Activated CD4-positive, alpha-beta T cell treated with anti-CD3 and anti-CD28 coated beads for 1 hour (primary cell): ENCODE data around the gene MACROH2A1.

Source experiments
- DNase-seq: peaks from one replicate; pipeline ENCODE4 v3.0.0-alpha.2; 2020

The MACROH2A1 gene

GRCh38 chr5:135329066-135329912 lies 69.7 kb downstream of the MACROH2A1 start:
- no peak for DNase-seq

GRCh38 chr5:135328128-135328687 lies 70.8 kb downstream of the MACROH2A1 start:
- DNase-seq, result no peak

GRCh38 chr5:135327429-135328127 lies 71.5 kb downstream of the MACROH2A1 start:
- DNase-seq, result no peak

DNA sequence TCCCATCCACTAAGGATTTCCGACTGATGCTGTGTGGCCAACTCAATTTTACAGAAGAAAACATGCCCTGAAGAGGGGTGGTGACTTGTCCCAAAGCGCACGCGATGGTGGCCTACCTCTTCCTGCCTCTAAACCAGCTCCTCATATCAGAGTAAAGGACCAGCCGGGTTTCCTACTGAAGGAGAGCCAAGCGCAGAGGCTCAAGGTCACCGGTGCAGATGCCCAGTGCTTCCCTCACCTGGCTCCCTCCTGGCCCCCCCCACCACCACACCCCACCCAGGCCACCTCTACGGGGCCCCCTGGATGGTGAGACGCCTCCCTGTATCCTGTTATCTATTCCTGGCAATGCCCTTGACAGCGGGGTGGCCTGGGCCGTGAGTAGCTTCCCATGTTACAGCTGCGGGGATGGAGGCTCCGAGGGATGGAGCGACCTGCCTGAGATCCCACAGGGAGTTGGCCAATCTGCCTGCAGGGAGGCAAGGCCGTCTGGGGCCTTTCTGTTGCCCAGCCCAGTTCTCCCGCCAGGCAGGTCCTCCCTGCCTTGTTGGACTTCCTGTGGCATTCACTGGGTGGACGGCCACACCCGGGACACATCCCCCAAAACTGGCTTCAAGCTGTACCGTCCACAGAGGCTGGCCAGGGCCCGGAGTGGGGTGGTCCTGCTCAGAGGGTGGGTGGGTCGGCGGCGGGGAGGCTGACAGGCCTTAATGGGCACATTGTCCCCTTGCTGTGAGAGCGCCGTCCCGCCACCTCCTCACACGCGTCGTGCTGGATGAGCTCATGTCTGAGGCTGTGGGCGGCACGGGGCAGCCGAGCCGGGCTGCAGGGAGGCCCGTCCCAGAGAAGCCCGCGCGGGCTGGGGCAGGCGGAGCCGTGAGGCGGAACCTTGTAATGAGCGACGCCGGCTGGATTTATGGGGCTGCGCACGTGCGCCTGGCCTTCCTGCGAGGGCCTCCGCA lies 72.5 kb downstream of the MACROH2A1 start:
- no peak for DNase-seq

DNA sequence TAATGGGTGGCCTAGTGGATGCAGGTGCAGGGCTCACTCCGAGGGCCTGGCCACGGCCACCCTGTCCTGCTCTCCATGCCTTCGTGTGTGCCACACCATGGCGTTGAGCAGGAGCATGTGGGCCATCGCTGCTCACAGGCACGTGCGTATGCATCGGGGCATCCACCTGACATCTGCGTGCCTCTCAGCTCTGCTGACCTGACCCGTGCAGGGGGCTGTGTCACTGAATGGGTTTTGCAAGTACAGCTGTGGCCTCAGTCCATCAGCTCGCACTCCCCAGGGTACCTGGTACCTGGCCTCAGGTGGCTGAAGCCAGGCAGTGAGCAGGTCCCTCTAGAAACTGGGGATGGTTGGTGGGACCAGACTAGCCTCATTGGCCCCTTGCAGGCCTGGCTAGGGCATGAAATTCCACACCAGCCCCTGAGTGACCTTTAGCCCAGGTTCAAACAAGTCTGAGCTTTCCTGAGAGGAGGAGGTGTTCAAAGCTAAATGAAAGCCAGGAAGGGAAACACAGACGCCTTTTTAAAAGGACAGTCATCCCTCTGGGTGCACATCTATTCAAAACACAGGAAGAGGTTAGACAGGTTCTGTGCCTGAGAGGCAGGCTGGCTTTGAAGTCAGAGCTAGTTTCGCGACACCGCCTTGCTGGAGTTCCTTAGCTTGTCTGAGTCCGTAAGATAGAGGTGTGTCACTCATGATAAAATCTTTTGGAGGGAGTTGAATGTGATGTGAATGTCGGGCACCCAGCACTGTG lies 74.0 kb downstream of the MACROH2A1 start:
- DNase-seq, result peak; percentile 17

GRCh38 chr5:135324160-135324559 lies 74.9 kb downstream of the MACROH2A1 start:
- no peak for DNase-seq

DNA sequence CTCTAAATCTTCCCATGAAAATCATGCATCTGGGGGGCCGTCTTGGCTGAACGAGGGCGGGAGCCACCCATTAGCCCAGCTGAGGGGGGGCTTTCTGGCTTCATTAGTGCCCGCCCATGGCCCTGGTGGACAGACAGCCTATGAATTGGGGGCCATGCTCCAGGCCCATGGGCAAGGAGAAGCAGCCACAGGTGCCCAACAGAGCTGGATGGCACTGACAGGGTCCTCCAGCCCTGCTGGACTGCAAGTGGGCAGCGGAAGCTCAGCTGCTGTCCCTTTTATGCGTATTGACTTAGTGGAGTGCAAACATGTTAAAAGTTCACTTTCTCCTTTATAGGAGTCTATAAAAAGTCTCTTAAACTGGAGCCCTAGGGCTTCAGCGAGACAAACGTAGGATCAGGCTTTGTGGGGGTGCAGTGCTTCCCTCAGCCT lies 75.3 kb downstream of the MACROH2A1 start:
- no peak for DNase-seq

GRCh38 chr5:135323227-135323626 lies 75.8 kb downstream of the MACROH2A1 start:
- DNase-seq, result no peak

GRCh38 chr5:135322744-135323143 lies 76.3 kb downstream of the MACROH2A1 start:
- DNase-seq, result no peak

DNA sequence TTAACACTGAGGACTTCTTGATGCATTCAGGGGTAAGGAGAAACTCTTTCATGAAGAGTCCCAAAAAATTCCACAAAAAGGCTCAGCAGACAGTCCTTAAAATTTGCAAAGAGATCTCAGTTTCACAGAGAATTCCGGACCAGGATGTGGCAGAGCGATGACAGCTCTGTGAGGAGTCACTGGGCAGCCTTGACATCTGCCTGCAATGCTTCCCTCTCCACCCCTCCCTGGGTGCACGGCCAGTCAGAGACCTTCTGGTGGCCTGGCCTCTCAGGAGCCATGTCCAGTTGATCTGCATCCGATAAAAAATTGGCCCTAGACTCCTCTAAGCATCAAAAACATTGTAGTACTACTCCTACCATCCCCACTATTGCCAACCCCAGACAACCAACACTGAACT lies 76.8 kb downstream of the MACROH2A1 start:
- no peak for DNase-seq

- no peak for DNase-seq
Measured at GRCh38 chr5:135320718-135321484, 78.1 kb downstream of the MACROH2A1 start.

- no peak for DNase-seq
Measured at GRCh38 chr5:135319928-135320606, 79.0 kb downstream of the MACROH2A1 start.

DNA sequence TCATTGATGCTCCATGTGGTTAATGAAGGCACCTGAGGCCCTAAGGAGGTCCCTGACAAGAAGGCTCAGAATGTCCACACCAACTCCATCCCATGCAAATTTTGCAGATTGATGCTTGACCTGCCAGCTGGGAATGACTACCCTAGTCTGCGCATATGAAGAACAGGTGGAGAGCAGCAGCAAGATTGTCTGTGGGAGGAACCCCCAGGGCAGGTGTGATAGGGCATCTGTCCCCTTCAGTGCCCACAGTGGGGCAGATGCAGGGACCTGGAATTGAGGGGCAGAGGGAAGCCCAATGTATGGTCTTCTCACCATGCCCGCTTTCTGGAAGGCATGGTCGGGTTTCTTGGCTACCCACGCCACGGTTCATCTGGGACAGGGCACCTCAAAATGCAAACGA lies 79.6 kb downstream of the MACROH2A1 start:
- no peak for DNase-seq

DNA sequence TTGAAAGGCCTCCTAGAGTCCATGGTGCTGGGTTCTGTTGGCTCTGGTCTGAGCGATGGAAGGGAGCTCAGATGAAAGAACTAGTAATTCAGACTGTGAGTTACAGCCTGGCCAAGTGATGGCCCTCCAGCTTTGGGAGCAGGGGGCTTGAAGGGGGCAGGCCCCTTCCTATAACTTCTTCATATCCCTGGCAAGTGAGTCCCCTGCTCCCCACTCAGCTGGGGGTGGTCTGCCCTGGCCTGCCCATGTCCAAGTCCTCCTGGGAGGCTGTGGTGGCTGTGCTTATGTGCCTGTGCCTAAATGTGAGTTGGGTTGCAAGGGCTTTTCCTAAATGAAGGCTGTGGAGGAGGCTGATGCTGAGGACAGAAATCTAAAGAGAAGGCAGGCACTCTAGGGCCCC lies 80.1 kb downstream of the MACROH2A1 start:
- no peak for DNase-seq

DNA sequence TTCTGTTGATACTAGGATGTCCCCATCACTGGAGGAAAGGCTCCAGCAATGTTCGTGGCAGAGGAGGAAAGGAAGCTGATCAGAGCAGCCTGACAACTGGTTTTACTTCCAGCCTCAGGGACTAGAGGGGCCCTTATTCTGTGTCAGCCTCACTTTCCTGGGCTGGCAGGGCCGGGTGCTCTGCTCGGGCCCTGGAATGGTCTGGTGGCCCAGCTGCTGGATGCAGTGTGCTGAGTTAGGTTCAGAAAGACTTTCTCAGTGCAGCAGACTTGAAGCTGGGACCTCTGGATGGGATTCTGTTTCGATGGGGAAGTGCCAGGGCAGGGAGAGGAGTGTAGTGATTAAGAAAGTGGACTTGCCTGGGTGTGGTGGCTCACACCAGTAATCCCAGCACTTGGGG lies 81.0 kb downstream of the MACROH2A1 start:
- no peak for DNase-seq

- no peak for DNase-seq
Measured at GRCh38 chr5:135317286-135317685, 81.7 kb downstream of the MACROH2A1 start.

- no peak for DNase-seq
Measured at GRCh38 chr5:135315386-135315785, 83.6 kb downstream of the MACROH2A1 start.

- no peak for DNase-seq
Measured at GRCh38 chr5:135313946-135314345, 85.1 kb downstream of the MACROH2A1 start.

GRCh38 chr5:135313405-135313804 lies 85.6 kb downstream of the MACROH2A1 start:
- DNase-seq, result no peak

DNA sequence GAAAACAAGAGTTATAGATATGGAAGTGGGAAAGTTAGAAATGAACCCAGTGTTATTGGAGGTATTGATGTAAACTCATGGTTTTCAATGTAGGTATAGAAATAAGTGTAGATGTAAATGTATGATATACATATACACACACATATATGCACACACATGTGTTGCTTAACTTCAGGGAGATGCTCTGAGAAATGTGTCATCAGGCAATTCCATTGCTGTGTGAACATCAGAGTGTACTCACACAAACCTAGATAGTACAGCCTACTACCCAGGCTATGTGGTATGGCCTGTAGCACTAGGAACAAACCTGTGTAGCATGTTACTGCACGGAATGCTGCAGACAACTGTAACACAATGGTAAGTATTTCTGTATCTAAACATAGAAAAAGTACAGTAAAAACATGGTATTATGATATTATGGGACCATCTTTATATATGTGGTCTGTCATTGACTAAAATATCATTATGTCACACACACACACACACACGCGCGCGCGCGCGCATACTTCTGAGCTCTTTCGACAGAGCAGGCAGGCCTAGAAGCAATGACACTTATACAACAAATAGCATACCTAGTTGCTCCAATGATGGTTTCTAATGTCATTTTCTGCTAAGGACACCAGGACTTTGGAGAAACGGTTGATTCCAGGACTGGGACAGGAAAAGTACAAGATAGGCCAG lies 86.6 kb downstream of the MACROH2A1 start:
- no peak for DNase-seq
